Measurements from ENCODE around the gene ASB4.

DNA sequence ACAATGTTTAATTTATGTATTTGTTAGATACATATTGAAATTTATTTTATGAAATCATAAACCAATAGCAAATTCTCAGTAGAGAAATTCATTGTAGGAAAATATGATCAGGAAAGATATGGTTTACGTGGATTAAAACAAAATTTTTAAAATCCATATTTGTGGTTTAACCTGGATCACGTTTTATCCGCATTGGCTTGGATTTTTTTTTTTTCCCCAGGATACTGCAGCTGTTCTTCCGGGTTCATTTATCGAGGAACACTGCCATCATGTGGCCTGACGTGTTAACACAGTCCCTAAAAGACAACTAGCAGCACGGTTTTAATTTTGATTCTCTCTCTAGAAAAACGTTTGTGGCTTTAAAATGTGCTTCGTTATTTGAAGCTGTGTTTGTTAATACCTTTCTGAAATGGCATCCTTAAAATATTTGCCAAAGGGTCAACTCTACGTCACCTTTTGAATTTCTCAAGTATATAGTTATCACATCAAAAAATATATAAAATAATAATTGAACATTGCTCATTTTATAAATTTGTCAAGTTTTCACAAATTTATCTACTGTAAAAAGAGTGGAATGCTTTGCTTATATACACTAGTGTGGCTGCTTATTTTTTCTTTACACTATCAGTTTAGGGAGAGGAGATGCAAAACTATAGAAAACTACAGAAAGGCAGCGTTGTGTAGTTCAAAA is 8.7 kb upstream of the ASB4 start:
- TF ChIP-seq, protein P1, sequence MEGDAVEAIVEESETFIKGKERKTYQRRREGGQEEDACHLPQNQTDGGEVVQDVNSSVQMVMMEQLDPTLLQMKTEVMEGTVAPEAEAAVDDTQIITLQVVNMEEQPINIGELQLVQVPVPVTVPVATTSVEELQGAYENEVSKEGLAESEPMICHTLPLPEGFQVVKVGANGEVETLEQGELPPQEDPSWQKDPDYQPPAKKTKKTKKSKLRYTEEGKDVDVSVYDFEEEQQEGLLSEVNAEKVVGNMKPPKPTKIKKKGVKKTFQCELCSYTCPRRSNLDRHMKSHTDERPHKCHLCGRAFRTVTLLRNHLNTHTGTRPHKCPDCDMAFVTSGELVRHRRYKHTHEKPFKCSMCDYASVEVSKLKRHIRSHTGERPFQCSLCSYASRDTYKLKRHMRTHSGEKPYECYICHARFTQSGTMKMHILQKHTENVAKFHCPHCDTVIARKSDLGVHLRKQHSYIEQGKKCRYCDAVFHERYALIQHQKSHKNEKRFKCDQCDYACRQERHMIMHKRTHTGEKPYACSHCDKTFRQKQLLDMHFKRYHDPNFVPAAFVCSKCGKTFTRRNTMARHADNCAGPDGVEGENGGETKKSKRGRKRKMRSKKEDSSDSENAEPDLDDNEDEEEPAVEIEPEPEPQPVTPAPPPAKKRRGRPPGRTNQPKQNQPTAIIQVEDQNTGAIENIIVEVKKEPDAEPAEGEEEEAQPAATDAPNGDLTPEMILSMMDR (IDR thresholded peaks at IDR 0.05): peak; percentile 40 to 88 (median 80)
- TF ChIP-seq POLR2A (IDR thresholded peaks at IDR 0.05): no peak
